ENCODE data around the gene CRBN. TPM values are rescaled to one million over a fixed set of nuclear protein-coding genes. Genes with fewer than 3 reads are reported as not detected.

Gene CRBN
- total RNA-seq = 100 to 1,000 TPM in 3 of 7 donors, 10 to 100 TPM in 4; 71.4 to 123 (median 98.6) TPM
- 10 to 100 TPM; 33.4 to 38.4 (median 35.3) TPM for polyA plus RNA-seq
- long read RNA-seq, donor 1, full-length matches to known transcripts = 22 of 22 reads
- long read RNA-seq, donor 1, partial matches to known transcripts = 0 of 22 reads
- long read RNA-seq, donor 1, other reads (novel, unspliced or antisense) = 0 of 22 reads
- long read RNA-seq, donor 2, full-length matches to known transcripts = 14 of 14 reads
- long read RNA-seq, donor 2, partial matches to known transcripts = 0 of 14 reads
- long read RNA-seq, donor 2, other reads (novel, unspliced or antisense) = 0 of 14 reads

DNA sequence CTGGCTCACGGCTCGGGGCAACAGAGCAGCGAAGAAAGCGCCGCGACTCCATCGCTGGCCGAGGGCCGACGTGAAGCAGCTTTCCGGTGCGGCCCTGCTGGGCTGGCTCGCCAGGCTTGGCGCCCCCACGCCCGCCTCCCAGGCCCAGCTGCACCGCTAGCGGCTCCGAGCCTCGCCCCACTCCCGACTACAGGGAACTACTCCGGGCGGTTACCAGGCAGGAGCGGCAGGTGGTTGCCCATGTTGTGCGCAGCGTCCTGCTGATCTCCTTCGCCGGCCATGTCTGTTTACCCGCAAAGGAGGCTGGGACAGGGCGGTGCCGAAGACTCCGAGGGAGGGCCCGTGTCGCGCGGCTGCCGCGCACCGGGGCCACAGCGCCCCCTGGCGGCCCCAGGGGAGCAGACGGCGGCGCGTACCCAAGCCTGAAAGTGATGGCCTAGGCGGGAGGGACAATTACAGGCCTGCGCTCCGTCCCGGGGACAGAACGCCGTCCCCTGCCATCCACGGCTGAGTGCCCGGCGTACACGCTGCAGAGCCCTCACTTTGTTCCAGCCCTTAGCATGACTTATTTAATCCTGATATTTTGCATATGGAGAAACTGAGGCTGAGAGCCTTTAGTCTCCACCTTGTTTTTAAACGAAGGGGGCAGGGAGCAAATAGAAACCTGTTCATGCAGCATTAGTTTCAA lies at the start of gene CRBN:
TSS of gene CRBN (minus strand) at position 285 of the 688 bp plus-strand sequence. CDS start at position 281, 4 bp downstream.
- Histone ChIP-seq H3K4me1 (peaks cover 28 to 53% (median 49%) of the 10 kb centered on the region in 6 donors), H3K27me3 (replicated peaks in 1 of 7) (no peaks in the 10 kb centered on the region), H3K27ac (peak within 1 kb of the TSS; percentile 39 to 92 (median 88)), H3K4me3 (peak within 1 kb of the TSS; percentile 92 to 100 (median 96)), H3K36me3 (peaks cover 0 to 19% (median 5%) of the 10 kb centered on the region in 6 donors), H3K9me3 (no peaks in the 10 kb centered on the region)
- peak; percentile 92 to 97 (median 96) for TF ChIP-seq POLR2AphosphoS5 (IDR thresholded peaks at IDR 0.05)
- peak in 2 of 3 donors; percentile 5 to 27 for TF ChIP-seq POLR2A (IDR thresholded peaks at IDR 0.05)
- TF ChIP-seq, protein P1, sequence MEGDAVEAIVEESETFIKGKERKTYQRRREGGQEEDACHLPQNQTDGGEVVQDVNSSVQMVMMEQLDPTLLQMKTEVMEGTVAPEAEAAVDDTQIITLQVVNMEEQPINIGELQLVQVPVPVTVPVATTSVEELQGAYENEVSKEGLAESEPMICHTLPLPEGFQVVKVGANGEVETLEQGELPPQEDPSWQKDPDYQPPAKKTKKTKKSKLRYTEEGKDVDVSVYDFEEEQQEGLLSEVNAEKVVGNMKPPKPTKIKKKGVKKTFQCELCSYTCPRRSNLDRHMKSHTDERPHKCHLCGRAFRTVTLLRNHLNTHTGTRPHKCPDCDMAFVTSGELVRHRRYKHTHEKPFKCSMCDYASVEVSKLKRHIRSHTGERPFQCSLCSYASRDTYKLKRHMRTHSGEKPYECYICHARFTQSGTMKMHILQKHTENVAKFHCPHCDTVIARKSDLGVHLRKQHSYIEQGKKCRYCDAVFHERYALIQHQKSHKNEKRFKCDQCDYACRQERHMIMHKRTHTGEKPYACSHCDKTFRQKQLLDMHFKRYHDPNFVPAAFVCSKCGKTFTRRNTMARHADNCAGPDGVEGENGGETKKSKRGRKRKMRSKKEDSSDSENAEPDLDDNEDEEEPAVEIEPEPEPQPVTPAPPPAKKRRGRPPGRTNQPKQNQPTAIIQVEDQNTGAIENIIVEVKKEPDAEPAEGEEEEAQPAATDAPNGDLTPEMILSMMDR (IDR thresholded peaks at IDR 0.05 in 8 of 11, conservative IDR thresholded peaks at IDR 0.05 in 3 of 11) = peak; percentile 96 to 100 (median 98)
- DNase-seq = peak; percentile 98
- 1 to 2% (median 1%) methylated on average over 17 to 56 of the region's 56 CpGs for whole genome bisulfite sequencing, 5 donors
- intact Hi-C loops (cut with DNase I; ENCODE audit: low total_unique reads) = no loop called here

DNA sequence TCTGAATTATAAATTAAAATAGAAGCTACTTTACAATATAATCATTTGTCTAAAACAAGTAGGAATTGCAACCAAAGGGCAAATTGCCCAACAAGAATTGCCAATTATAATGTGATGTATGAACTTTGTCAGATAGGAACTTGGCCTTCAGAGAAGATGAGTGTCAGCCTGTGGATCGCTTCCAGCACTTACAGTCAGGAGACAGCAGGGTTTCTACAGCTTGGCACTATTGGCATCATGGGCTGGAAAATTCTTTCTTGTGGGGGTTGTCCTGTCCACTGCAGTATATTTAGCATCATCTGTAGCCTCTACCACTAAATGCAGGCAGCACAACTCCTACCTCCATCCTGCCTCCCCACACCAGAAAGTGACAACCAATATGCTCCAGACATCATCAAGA lies 48.1 kb upstream of the CRBN start:
- Histone ChIP-seq H3K9me3 (peaks cover 0 to 14% (median 3%) of the 10 kb centered on the region in 8 donors), H3K4me1 (no peaks in the 10 kb centered on the region), H3K27ac (no peak overlapping the region), H3K36me3 (no peaks in the 10 kb centered on the region), H3K27me3 (replicated peaks in 1 of 7) (no peaks in the 10 kb centered on the region), H3K4me3 (no peak overlapping the region)
- DNase-seq = no peak
- 0 to 53% (median 0%) methylated on average over 1 of the region's 1 CpG for WGBS, 5 donors
- intact Hi-C loops (cut with DNase I; ENCODE audit: low total_unique reads) = no loop called here
- TF ChIP-seq POLR2A (IDR thresholded peaks at IDR 0.05) (no peak), POLR2AphosphoS5 (IDR thresholded peaks at IDR 0.05) (no peak)
- TF ChIP-seq, protein P1 (IDR thresholded peaks at IDR 0.05 in 8 of 11, conservative IDR thresholded peaks at IDR 0.05 in 3 of 11) = no peak

DNA sequence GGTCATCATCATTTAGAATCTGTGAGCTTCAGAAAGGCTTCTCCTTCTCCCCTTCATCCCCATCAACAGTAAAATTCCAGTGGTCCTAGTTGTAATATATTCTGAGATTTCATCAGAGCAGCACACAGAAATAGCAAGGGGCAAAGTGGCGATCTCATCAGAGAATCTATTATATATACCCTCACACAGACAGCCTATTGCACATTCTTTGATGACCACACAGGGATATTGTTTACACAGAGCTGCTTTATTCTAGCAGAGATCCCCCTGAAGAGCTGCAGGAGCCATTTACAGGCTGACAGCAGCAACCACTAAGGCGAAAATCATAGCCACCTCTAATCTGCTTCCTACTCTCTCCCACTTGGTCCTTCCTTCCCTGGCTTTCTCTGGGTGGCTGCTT lies 42.0 kb upstream of the CRBN start:
- no peak for DNase-seq

More for the DNA sequence above, 42.0 kb upstream of the CRBN start:
- H3K27me3 ChIP-seq (replicated peaks in 1 of 7) = peaks cover 0 to 5% (median 0%) of the 10 kb centered on the region in 7 donors
- no peak overlapping the region for H3K4me3 ChIP-seq
- no peak for TF ChIP-seq POLR2A (IDR thresholded peaks at IDR 0.05)
- TF ChIP-seq, protein P1 (IDR thresholded peaks at IDR 0.05 in 8 of 11, conservative IDR thresholded peaks at IDR 0.05 in 3 of 11) = no peak
- TF ChIP-seq POLR2AphosphoS5 (IDR thresholded peaks at IDR 0.05) = no peak
- WGBS, 5 donors = 65 to 87% (median 73%) methylated on average over 2 of the region's 2 CpGs
- intact Hi-C loops (cut with DNase I; ENCODE audit: low total_unique reads) = no loop called here
- no peak overlapping the region for H3K27ac ChIP-seq
- H3K4me1 ChIP-seq = no peaks in the 10 kb centered on the region
- no peaks in the 10 kb centered on the region for H3K9me3 ChIP-seq
- H3K36me3 ChIP-seq = no peaks in the 10 kb centered on the region
